WI38 (cell line): ENCODE data around the gene PDPK1.

ENCODE experiments used
- H3K4me3 ChIP-seq: 2 replicates; pipeline ENCODE4 v1.5.1; 2011; ENCODE audit warnings: low read depth, mild to moderate bottlenecking, control low read depth, low read length
- CTCF ChIP-seq: IDR thresholded peaks from 2 replicates; pipeline ENCODE4 v1.5.1; 2012; ENCODE audit warnings: low read depth, mild to moderate bottlenecking, control low read depth, low read length

The PDPK1 gene

DNA sequence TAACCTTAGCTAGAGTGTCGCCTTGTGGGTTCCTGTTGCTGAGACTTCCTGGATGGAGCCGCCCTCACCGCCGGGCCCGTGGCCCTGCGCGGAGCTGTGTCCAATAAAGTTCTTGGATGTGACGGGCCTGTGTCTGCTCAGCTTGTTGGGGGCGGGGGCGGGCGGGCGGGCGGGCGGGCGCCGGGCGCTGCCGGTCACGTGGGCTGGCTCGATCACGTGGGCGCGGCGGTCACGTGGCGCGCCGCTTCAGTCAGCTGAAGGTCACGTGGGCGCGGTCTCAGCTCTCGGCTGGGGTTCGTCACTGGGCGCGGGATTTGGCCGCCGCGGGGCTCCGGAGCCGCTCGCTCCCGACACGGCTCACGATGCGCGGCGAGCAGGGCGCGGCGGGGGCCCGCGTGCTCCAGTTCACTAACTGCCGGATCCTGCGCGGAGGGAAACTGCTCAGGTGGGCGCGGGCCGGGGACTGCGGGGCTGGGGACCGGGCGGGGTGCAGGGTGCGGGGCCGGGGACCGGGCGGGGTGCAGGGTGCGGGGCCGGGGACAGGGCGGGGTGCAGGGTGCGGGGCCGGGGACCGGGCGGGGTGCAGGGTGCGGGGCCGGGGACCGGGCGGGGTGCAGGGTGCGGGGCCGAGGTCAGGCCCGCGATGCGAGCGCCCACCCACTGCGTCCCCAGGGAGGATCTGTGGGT lies 17.6 kb upstream of the PDPK1 start, which contains the start of gene AMDHD2:
Gene AMDHD2, plus strand, starts transcription at position 275 of the 687 bp plus-strand sequence. Its CDS starts 88 bp downstream, at position 363.
- H3K4me3 ChIP-seq, result peak within 1 kb of the TSS; percentile 69
- no peak for TF ChIP-seq CTCF

- TF ChIP-seq CTCF, result no peak
- peak overlapping the region; percentile 69 for H3K4me3 ChIP-seq
Observed at GRCh38 chr16:2520784-2521531, 16.9 kb upstream of the PDPK1 start.

DNA sequence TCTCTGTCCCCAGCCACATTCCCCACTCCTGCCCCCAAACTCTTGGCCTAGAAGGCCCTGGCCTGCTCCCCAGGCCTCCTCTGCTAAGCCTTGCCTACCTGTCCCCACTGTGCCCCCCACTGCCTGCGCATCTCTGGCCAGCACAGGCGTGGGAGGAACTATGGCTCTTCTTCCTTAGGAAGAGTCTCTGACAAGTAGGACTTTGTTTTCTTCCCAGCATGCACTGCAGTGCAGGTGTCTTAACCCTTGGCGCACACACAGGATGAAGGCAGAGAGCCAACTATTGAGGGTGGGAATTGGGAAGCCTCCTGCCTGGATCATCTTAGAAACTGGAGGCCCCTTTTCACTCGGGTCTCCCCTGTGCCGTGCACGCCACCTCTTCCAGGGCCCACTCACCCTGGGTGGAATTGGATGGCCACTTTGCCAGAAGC lies 14.0 kb upstream of the PDPK1 start:
- no peak for TF ChIP-seq CTCF
- no peak overlapping the region for H3K4me3 ChIP-seq

GRCh38 chr16:2524339-2524938 lies 13.4 kb upstream of the PDPK1 start:
- no peak for TF ChIP-seq CTCF
- H3K4me3 ChIP-seq, result no peak overlapping the region

DNA sequence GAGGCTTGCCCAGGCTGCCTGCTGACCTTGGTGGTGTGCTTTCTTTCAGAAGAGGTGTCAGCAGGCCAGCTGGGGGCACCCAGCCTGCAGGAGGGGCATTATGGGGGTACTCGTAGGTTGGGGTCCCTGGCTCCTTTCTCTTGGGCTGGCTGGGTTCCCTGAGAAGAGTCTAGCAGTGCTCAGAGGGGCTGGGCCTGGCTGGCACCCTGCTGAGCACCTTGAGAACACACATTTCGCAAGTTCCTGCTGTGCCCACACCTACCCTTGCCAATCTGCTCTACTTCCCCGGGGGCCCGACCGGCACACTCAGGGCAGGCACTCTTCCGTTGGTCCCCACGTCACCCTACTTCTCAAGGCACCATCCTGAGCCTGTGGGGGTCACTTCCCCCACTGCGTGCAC lies 11.7 kb upstream of the PDPK1 start:
- no peak for TF ChIP-seq CTCF
- H3K4me3 ChIP-seq, result no peak overlapping the region

DNA sequence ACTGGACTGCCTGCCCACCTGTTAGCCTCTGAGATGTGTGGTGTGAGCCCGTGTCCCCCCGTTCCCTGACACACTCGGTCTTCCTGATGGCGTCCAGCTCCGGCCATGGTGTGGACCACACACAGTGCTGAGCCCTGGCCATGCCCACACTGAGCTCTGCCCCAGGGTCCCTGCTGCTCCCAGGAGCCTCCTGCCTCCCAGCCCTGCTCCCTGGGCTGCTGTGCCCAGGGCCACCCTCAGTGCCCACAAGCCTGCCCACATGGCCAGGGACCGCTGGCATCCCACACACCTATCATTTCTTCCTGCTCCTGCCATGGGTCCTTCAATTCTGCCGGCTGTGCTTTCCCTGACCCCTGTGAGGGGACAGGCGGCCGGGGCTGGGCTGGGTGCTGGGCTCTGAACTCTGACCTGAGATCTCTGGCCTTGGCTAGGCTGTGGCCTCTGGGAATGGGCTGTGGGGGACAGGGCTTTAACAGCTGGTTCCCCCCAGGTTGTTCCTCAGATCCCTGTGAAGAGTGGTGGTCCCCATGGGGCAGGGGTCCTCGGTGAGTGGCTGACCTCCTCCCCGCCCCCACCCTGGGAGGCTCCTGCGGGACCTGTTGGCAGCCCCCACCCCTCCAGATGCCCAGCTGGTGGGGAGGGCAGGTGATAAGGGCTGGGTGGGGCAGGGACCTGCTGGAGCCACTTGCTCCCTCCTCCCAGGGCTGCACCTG lies 10.6 kb upstream of the PDPK1 start:
- no peak for TF ChIP-seq CTCF
- no peak overlapping the region for H3K4me3 ChIP-seq
